GM21723 (cell line): ENCODE measurements around the gene CMSS1.

Experiments
- ATAC-seq: cut with Tn5 transposase; IDR thresholded peaks from one replicate; pipeline ENCODE4 v1.9.1; 2021; ENCODE audit warnings: mild to moderate bottlenecking, moderate library complexity; ENCODE audit not compliant: unreplicated experiment

CMSS1 gene

GRCh38 chr3:99954914-99955644 is 137.4 kb downstream of the CMSS1 start:
- ATAC-seq: no peak

- ATAC-seq: no peak
Observed at GRCh38 chr3:99955773-99956562, 138.3 kb downstream of the CMSS1 start.

GRCh38 chr3:99957151-99957796 is 139.6 kb downstream of the CMSS1 start:
- ATAC-seq: no peak

GRCh38 chr3:99958222-99958912 is 140.7 kb downstream of the CMSS1 start:
- no peak for ATAC-seq

GRCh38 chr3:99960123-99960878 is 142.6 kb downstream of the CMSS1 start:
- no peak for ATAC-seq

- ATAC-seq: no peak
Observed at GRCh38 chr3:99960941-99961340, 143.3 kb downstream of the CMSS1 start.

GRCh38 chr3:99961756-99962515 is 144.3 kb downstream of the CMSS1 start:
- no peak for ATAC-seq

- ATAC-seq: no peak
Observed at GRCh38 chr3:99962703-99963102, 145.0 kb downstream of the CMSS1 start.

- ATAC-seq: no peak
Observed at GRCh38 chr3:99965077-99965476, 147.4 kb downstream of the CMSS1 start.

GRCh38 chr3:99965681-99966408 is 148.2 kb downstream of the CMSS1 start:
- ATAC-seq: no peak

GRCh38 chr3:99966662-99967416 is 149.2 kb downstream of the CMSS1 start:
- no peak for ATAC-seq

GRCh38 chr3:99967796-99968195 is 150.1 kb downstream of the CMSS1 start:
- no peak for ATAC-seq

GRCh38 chr3:99969136-99969535 is 151.5 kb downstream of the CMSS1 start:
- no peak for ATAC-seq

- ATAC-seq: peak; percentile 97
Observed at GRCh38 chr3:99970198-99970597, 152.5 kb downstream of the CMSS1 start.

GRCh38 chr3:99971761-99972160 is 154.1 kb downstream of the CMSS1 start:
- ATAC-seq: no peak

GRCh38 chr3:99972380-99973104 is 154.9 kb downstream of the CMSS1 start:
- ATAC-seq: no peak

- no peak for ATAC-seq
Observed at GRCh38 chr3:99974989-99975388, 157.3 kb downstream of the CMSS1 start.

- ATAC-seq: no peak
Observed at GRCh38 chr3:99976584-99976983, 158.9 kb downstream of the CMSS1 start.
